ENCODE data around the gene INCA1.
A peak's percentile ranks its signal among the peaks of the same experiment; 100 is the strongest.

INCA1 gene

DNA sequence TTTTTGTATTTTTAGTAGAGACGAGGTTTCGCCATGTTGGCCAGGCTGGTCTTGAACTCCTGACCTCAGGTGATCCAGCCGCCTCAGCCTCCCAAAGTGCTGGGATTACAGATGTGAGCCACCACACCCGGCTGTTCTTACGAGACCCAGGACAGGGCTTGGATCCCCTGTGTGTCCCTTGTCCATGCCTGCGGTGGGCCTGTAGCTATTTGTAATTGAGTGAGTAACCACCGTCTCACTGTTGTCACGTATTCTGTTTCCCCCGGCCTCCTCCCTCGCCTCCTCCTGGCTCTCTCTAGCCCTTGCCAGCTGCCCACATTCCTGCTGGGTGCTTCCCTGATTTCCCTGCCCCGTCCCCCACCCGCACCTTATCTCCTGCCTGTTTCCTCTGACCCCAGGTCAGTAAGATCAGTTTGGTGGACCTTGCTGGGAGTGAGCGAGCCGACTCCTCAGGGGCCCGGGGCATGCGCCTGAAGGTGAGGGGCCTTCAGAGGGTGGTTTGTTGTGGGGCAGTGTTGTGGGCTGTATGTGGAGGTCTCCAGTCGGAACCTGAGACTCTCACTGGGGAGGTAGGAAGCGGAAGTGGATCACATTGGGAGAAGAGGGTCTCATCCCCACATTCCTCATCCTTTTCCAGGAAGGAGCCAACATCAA is 6.0 kb upstream of the INCA1 start:
- no peak for DNase-seq

DNA sequence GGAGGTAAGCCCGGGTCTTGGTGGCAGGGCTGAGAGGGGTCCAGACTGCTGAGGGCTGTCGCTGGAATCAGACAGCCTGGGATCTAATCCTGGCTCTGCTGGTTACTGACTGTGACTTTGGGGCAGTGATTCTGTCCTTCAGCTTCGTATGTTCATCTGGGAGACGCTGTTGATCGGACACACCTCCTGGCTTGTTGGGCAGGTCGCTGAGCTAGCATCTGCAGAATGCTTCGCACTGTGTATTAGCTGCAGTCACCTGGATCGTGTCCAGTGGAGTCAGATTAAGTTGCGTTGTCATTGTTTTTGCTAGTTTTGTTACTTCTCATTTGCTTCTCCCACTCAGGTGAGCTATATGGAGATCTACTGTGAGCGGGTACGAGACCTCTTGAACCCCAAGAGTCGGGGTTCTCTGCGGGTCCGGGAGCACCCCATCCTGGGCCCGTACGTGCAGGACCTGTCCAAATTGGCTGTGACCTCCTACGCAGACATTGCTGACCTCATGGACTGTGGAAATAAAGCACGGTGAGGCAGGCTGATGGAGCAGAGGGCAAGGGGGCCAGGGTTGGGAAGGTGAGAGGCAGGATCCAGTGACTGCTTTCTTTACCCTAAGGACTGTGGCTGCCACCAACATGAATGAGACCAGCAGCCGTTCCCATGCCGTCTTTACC is 4.9 kb upstream of the INCA1 start:
- DNase-seq: no peak

GRCh38 chr17:5000237-5000639 is 2.9 kb upstream of the INCA1 start:
- DNase-seq: no peak

GRCh38 chr17:4999430-5000093 is 2.2 kb upstream of the INCA1 start:
- DNase-seq: no peak

GRCh38 chr17:4998732-4999429 is 1.6 kb upstream of the INCA1 start:
- no peak for DNase-seq

- no peak for DNase-seq
Measured at GRCh38 chr17:4998027-4998731, 857 bp upstream of the INCA1 start.

GRCh38 chr17:4994081-4994595 is 3.2 kb downstream of the INCA1 start:
- no peak for DNase-seq

- DNase-seq: peak; percentile 10
Measured at GRCh38 chr17:4987767-4988567, 9.4 kb downstream of the INCA1 start.

DNA sequence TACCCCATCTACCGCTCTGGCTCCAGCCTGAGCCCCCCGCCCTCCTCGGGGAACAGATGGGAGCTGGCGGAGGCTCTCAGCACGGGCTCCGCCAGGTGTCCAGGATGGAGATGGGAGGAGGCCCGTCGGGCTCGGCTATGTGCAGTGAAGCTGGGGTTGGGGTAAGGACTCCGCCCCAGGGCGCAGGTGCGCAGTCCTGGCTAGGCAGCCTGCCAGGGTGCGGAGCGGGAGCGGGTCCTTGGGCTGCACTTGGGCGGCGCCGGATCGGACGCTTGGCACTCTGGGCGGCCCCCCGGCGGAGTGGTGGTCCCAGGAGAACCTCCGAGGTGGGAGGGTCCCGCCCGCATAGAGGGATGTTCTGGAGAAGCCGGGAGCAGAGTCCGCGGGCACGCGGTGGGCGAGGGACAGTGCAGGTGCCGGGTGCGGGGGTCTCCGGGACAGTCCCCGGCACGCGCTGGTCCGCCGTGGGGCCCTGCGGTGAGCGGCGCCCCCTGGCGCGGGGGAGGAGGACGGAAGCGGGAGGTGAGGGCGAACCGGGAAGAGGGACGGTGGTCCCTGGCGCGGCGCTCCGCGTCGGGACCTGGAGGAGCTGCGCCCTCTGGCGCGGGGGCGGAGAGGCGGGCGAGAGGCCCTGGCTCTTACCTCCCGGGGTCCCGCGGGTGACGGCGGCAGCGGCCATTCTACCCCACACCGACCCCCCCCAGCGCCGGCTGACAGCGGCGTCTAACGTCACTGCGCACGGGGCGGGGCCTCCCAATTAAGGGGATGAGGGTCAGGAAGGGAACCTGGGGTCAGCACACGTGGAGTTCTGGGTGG is 10.2 kb downstream of the INCA1 start, which contains the start of gene CAMTA2:
Gene CAMTA2, minus strand, starts transcription at position 725 of the 816 bp plus-strand sequence. CDS start 1,453 bp downstream, outside the sequence.
- peak; percentile 79 for DNase-seq

GRCh38 chr17:4986403-4986802 is 10.9 kb downstream of the INCA1 start:
- DNase-seq: no peak

DNA sequence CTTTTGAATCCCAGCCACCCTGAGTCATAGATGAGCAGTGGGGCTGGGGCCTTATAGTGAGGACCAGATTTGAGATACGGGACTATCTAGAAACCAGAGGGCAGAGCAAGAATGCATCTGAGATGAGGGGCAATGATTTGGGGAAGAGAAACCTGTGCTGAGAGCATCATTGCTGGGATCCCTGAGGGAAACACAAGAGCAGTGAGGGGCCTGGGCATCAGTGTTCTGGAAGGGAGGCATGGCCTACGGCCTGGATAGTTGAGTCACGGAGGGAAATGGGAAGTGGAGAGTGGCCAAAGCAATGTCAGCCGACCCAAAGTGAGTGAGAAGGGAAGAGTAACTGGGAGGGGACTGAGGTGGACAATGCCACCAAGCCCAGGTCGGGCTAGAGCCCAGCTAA is 15.0 kb downstream of the INCA1 start:
- DNase-seq: no peak

- DNase-seq: peak; percentile 50
Measured at GRCh38 chr17:4980644-4981216, 16.6 kb downstream of the INCA1 start.

GRCh38 chr17:4978726-4979125 is 18.6 kb downstream of the INCA1 start:
- DNase-seq: no peak

GRCh38 chr17:4974115-4974670 is 23.1 kb downstream of the INCA1 start:
- DNase-seq: no peak

GRCh38 chr17:4973256-4974114 is 23.8 kb downstream of the INCA1 start:
- DNase-seq: no peak

GRCh38 chr17:4972752-4973151 is 24.6 kb downstream of the INCA1 start:
- DNase-seq: no peak

DNA sequence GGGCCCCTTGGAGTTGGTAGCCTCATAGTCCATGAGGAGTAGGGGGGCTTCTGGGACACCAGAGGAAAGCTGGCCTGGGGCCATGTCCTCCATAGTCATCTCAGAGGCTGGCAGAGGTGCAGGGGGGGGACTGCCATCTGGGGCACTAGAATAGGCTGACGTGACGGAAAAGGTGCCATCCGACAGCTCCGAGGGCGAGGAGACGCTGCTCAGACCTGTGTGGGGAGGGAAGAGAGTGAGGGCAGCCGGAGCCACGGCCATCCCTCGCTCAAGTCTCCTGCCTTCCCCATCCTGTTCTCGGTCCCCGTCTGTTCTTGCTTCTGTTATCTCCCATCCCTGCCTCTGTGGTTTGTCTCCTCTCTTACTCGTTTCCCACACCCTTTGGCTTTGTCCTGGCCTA is 25.0 kb downstream of the INCA1 start:
- DNase-seq: no peak

GRCh38 chr17:4971826-4972225 is 25.5 kb downstream of the INCA1 start:
- no peak for DNase-seq

DNA sequence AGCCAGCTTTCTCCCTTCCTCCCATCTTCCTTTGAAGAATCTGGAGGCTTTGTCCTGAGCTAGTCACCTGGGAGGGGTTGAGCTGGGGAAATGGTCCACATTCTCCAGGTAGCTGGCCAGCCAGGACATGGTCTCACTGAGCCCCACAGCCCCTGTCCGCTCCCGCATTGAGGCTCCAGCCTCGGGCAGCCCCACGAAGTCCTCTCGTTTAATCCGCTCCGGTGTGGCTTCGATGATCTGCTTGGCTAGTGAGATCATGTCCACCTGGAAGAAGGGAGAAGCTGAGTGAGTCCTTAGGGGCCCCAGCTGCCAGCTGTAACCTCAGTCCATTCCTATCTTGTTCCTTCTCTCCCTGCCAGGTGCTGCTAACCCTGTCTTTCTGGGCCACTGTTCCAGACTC is 27.0 kb downstream of the INCA1 start:
- no peak for DNase-seq
